OCI-LY7 (cell line): ENCODE measurements around the gene HRH2.

Source experiments
- EZH2phosphoT487 ChIP-seq: fragments of 200-600 bp; sonication (generic); IDR thresholded peaks from 2 replicates; pipeline ENCODE4 v1.6.1; 2018; ENCODE audit warnings: low read depth, borderline replicate concordance, mild to moderate bottlenecking, mixed run types, antibody characterized with exemption, low read length, moderate library complexity, mixed read lengths
- TF ChIP-seq, protein P1 (sequence below): fragments of 200-600 bp; sonication (generic); conservative IDR thresholded peaks from 2 replicates; pipeline ENCODE4 v1.5.1; 2014; ENCODE audit warnings: mild to moderate bottlenecking, antibody characterized with exemption, low read length, moderate library complexity, mixed read lengths

- TF ChIP-seq, protein P1, sequence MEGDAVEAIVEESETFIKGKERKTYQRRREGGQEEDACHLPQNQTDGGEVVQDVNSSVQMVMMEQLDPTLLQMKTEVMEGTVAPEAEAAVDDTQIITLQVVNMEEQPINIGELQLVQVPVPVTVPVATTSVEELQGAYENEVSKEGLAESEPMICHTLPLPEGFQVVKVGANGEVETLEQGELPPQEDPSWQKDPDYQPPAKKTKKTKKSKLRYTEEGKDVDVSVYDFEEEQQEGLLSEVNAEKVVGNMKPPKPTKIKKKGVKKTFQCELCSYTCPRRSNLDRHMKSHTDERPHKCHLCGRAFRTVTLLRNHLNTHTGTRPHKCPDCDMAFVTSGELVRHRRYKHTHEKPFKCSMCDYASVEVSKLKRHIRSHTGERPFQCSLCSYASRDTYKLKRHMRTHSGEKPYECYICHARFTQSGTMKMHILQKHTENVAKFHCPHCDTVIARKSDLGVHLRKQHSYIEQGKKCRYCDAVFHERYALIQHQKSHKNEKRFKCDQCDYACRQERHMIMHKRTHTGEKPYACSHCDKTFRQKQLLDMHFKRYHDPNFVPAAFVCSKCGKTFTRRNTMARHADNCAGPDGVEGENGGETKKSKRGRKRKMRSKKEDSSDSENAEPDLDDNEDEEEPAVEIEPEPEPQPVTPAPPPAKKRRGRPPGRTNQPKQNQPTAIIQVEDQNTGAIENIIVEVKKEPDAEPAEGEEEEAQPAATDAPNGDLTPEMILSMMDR: no peak
- TF ChIP-seq EZH2phosphoT487: no peak
Measured at GRCh38 chr5:175680020-175680419, 22.1 kb downstream of the HRH2 start.
